ENCODE results near the gene ZFAND3. TPM values are rescaled to one million over a fixed set of nuclear protein-coding genes. Genes with fewer than 3 reads are reported as not detected.
"Not testable (repeated sequence)": the region's sequence is repeated elsewhere in the genome, so short reads cannot be mapped to it uniquely, and the experiment has no call there.

ZFAND3 gene
- polyA plus RNA-seq, 4 donors, result 35.9 to 80.4 (median 40.9) TPM

DNA sequence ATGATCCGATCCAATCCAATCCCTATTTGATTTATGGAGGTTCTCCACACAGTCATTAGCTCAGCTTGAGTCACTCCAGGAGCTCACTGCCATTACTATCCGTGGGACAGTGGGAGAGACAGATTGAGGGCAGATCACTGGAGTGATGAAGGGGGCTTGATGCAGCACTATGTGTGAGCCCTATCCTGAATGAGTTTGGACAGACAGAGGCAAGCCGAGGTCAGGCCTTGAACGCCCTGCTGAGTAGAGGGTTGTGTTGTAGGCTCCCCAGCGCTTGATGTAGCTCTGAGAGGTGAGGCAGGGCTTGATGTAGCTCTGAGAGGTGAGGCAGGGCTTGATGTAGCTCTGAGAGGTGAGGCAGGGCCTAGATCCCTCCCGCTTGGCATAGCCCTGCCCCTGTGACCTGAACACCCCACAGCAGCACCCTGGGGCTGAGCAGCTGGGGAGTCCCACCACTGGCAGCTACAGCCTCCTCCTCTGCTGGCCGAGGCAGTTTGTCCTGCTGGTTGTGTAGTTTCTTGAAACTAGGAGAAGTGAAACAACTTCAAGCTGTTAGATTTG lies 58.7 kb downstream of the ZFAND3 start:
- no peaks in the 10 kb centered on the region for H3K9me3 ChIP-seq (ENCODE audit: control insufficient read depth in 2 of 2, insufficient read depth in 1 of 2, low read depth in 1 of 2, low read length in 1 of 2)
- no peaks in the 10 kb centered on the region for H3K36me3 ChIP-seq (ENCODE audit: control insufficient read depth in 3 of 3, insufficient read depth in 2 of 3, low read depth in 1 of 3, low read length in 3 of 3)
- H3K27me3 ChIP-seq (ENCODE audit: control insufficient read depth in 3 of 3, insufficient read depth in 3 of 3, low read length in 3 of 3), result no peaks in the 10 kb centered on the region
- DNase-seq, result no peak
- peak overlapping the region in 1 of 3 donors; percentile 10 for H3K27ac ChIP-seq (ENCODE audit: low read depth in 1 of 3, low read length in 2 of 3)
- peaks cover 0 to 2% (median 0%) of the 10 kb centered on the region in 3 donors for H3K4me1 ChIP-seq (ENCODE audit: control insufficient read depth in 3 of 3, insufficient read depth in 2 of 3, low read depth in 1 of 3, low read length in 2 of 3)
- no peak overlapping the region for H3K4me3 ChIP-seq (ENCODE audit: low read depth in 1 of 3, low read length in 3 of 3)
- WGBS, 3 donors, result 75 to 91% (median 87%) methylated on average over 7 of the region's 7 CpGs
- no peak for FAIRE-seq

DNA sequence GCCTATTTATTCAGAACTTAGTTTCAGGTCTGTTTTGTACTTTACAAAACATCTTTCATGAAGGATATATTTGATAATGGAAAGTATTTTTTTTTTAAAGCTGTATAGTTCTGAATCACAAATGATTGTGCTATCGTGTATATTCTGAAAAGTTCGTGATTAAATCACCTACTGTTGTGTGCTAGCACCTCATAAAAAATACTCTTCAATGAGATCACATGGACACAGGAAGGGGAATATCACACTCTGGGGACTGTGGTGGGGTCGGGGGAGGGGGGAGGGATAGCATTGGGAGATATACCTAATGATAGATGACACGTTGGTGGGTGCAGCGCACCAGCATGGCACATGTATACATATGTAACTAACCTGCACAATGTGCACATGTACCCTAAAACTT lies 61.1 kb downstream of the ZFAND3 start:
- FAIRE-seq; H3K27ac ChIP-seq (ENCODE audit: low read depth in 1 of 3, low read length in 2 of 3); H3K9me3 ChIP-seq (ENCODE audit: control insufficient read depth in 2 of 2, insufficient read depth in 1 of 2, low read depth in 1 of 2, low read length in 1 of 2); DNase-seq; H3K4me3 ChIP-seq (ENCODE audit: low read depth in 1 of 3, low read length in 3 of 3); H3K4me1 ChIP-seq (ENCODE audit: control insufficient read depth in 3 of 3, insufficient read depth in 2 of 3, low read depth in 1 of 3, low read length in 2 of 3); H3K36me3 ChIP-seq (ENCODE audit: control insufficient read depth in 3 of 3, insufficient read depth in 2 of 3, low read depth in 1 of 3, low read length in 3 of 3); H3K27me3 ChIP-seq (ENCODE audit: control insufficient read depth in 3 of 3, insufficient read depth in 3 of 3, low read length in 3 of 3): not testable (repeated sequence)
- 76 to 83% (median 79%) methylated on average over 2 to 3 of the region's 5 CpGs for WGBS, 3 donors

DNA sequence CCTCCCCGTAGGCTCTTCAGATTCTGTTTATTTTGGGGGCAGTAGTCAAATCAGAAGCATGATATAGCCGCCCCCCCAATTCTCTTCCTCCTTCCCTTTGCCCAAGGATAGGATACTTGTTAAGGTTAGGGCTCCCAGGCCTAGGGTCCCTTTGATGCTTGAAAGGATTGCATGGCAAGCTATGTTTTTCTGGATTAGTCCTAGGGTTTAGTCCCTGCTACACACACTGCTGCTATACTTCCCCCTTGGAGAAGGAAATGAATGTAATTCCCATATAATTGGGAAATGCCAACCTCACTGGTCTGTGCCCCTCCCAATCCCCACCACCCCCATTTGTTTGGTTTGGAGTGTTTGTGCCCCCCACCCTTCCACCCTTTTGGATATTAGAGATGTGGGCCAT lies 62.8 kb downstream of the ZFAND3 start:
- no peaks in the 10 kb centered on the region for H3K27me3 ChIP-seq (ENCODE audit: control insufficient read depth in 3 of 3, insufficient read depth in 3 of 3, low read length in 3 of 3)
- peaks cover 0 to 2% (median 0%) of the 10 kb centered on the region in 3 donors for H3K4me1 ChIP-seq (ENCODE audit: control insufficient read depth in 3 of 3, insufficient read depth in 2 of 3, low read depth in 1 of 3, low read length in 2 of 3)
- DNase-seq, result no peak
- H3K27ac ChIP-seq (ENCODE audit: low read depth in 1 of 3, low read length in 2 of 3), result no peak overlapping the region
- H3K9me3 ChIP-seq (ENCODE audit: control insufficient read depth in 2 of 2, insufficient read depth in 1 of 2, low read depth in 1 of 2, low read length in 1 of 2), result no peaks in the 10 kb centered on the region
- no peaks in the 10 kb centered on the region for H3K36me3 ChIP-seq (ENCODE audit: control insufficient read depth in 3 of 3, insufficient read depth in 2 of 3, low read depth in 1 of 3, low read length in 3 of 3)
- FAIRE-seq, result no peak
- 87 to 100% (median 91%) methylated on average over 2 of the region's 2 CpGs for WGBS, 3 donors
- no peak overlapping the region for H3K4me3 ChIP-seq (ENCODE audit: low read depth in 1 of 3, low read length in 3 of 3)

DNA sequence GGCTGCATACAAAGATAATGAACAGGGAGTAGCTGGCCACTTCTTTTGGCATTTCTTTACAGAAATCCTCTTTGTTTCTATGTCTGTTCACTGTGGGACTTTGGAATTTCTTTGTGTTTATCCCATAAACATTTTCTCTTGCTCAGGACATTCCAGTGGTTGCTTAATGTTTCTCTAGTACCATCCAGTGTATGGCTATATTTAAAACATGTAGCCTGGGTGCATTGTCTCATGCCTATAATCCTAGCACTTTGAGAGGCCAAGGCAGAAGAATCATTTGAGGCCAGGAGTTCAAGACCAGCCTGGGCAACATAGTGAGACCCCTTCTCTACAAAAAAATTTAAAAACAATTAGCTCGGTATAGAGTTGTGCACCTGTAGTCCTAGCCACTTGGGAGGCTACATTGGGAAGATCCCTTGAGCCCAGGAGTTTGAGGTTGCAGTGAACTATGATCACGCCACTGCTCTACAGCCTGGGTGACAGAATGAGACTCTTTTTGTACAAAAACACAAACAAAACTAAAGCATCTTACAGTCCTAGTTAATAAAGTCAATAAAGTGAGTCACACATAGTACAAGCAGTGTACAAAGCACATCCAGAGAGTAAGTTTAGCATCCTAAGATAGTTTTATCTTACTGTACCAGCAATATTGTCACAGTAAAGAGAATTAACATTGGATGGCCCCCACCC lies 63.3 kb downstream of the ZFAND3 start:
- no peak overlapping the region for H3K27ac ChIP-seq (ENCODE audit: low read depth in 1 of 3, low read length in 2 of 3)
- H3K4me3 ChIP-seq (ENCODE audit: low read depth in 1 of 3, low read length in 3 of 3), result no peak overlapping the region
- H3K4me1 ChIP-seq (ENCODE audit: control insufficient read depth in 3 of 3, insufficient read depth in 2 of 3, low read depth in 1 of 3, low read length in 2 of 3), result peaks cover 0 to 2% (median 0%) of the 10 kb centered on the region in 3 donors
- no peaks in the 10 kb centered on the region for H3K27me3 ChIP-seq (ENCODE audit: control insufficient read depth in 3 of 3, insufficient read depth in 3 of 3, low read length in 3 of 3)
- H3K36me3 ChIP-seq (ENCODE audit: control insufficient read depth in 3 of 3, insufficient read depth in 2 of 3, low read depth in 1 of 3, low read length in 3 of 3), result no peaks in the 10 kb centered on the region
- H3K9me3 ChIP-seq (ENCODE audit: control insufficient read depth in 2 of 2, insufficient read depth in 1 of 2, low read depth in 1 of 2, low read length in 1 of 2), result no peaks in the 10 kb centered on the region
- DNase-seq, result peak in 1 of 2 donors; percentile 14
- WGBS, 3 donors, result 96 to 98% (median 98%) methylated on average over 2 of the region's 2 CpGs
- no peak for FAIRE-seq

DNA sequence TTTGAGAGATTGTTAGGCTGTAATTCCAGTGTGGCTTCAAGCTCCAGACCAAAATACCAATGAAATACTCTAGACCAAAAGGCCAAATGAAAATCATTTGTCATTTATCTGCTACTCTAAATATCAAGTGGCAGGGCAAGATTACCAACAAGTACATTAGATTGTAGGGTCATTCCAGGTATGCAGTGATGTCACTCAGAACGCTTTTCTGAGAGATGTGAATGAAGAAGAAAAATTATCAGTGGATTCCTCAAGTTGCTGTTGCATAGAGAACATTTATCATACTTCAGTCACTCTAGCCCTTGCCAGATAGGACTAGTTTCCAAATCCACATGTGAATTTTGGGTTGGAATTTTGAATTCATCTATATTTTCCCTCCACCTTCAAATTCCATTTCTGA lies 65.0 kb downstream of the ZFAND3 start:
- 93 to 100% (median 100%) methylated on average over 1 of the region's 1 CpG for WGBS, 3 donors
- no peaks in the 10 kb centered on the region for H3K9me3 ChIP-seq (ENCODE audit: control insufficient read depth in 2 of 2, insufficient read depth in 1 of 2, low read depth in 1 of 2, low read length in 1 of 2)
- H3K4me1 ChIP-seq (ENCODE audit: control insufficient read depth in 3 of 3, insufficient read depth in 2 of 3, low read depth in 1 of 3, low read length in 2 of 3), result peaks cover 0 to 2% (median 0%) of the 10 kb centered on the region in 3 donors
- H3K27ac ChIP-seq (ENCODE audit: low read depth in 1 of 3, low read length in 2 of 3), result no peak overlapping the region
- FAIRE-seq (no peak), DNase-seq (no peak)
- no peaks in the 10 kb centered on the region for H3K27me3 ChIP-seq (ENCODE audit: control insufficient read depth in 3 of 3, insufficient read depth in 3 of 3, low read length in 3 of 3)
- no peak overlapping the region for H3K4me3 ChIP-seq (ENCODE audit: low read depth in 1 of 3, low read length in 3 of 3)
- H3K36me3 ChIP-seq (ENCODE audit: control insufficient read depth in 3 of 3, insufficient read depth in 2 of 3, low read depth in 1 of 3, low read length in 3 of 3), result no peaks in the 10 kb centered on the region

DNA sequence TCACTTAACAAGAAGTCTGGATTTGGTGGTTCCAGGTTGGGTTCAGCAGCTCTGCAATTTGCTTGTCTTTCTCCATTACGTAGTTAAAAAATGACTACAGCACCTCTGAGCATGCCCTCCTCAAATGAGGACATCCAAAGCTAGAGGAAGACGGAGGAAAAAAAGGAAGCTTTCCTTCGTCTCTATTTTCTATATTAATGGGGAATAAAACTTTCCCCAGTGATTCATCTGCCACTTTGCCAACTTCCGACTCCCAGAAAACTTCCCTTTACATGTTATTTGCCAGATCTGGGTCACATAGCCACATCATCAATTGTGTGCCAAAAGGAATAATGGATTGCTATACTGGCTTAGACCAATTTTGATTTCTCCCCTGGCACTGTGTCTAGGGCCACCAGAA lies 69.5 kb downstream of the ZFAND3 start:
- Histone ChIP-seq H3K36me3 (ENCODE audit: control insufficient read depth in 3 of 3, insufficient read depth in 2 of 3, low read depth in 1 of 3, low read length in 3 of 3) (peaks cover 0 to 7% (median 0%) of the 10 kb centered on the region in 3 donors), H3K4me1 (ENCODE audit: control insufficient read depth in 3 of 3, insufficient read depth in 2 of 3, low read depth in 1 of 3, low read length in 2 of 3) (no peaks in the 10 kb centered on the region), H3K9me3 (ENCODE audit: control insufficient read depth in 2 of 2, insufficient read depth in 1 of 2, low read depth in 1 of 2, low read length in 1 of 2) (peaks cover 0 to 5% of the 10 kb centered on the region in 2 donors), H3K27me3 (ENCODE audit: control insufficient read depth in 3 of 3, insufficient read depth in 3 of 3, low read length in 3 of 3) (no peaks in the 10 kb centered on the region), H3K27ac (ENCODE audit: low read depth in 1 of 3, low read length in 2 of 3) (no peak overlapping the region), H3K4me3 (ENCODE audit: low read depth in 1 of 3, low read length in 3 of 3) (no peak overlapping the region)
- WGBS, 3 donors, result 72 to 87% (median 79%) methylated on average over 4 of the region's 4 CpGs
- no peak for DNase-seq
- no peak for FAIRE-seq

DNA sequence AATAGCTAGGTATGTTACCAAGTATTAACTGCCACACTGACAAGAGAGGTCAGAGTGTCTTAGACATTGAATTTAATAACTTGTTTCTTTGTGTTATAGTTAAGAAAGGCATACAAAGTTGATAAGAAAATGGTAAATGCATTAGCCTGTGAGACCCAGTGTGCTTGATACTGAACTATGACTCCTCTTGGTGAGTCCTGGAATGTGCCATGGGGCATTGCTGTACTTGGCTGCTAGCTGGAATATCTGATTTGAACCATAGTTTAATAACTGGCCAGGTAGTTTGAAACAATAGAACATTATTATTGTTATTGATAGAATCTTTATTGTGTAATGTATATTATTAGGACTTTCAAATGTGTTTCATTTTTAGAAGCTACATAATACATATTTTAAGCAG lies 70.0 kb downstream of the ZFAND3 start:
- FAIRE-seq (no peak), DNase-seq (no peak)
- peaks cover 0 to 8% of the 10 kb centered on the region in 2 donors for H3K9me3 ChIP-seq (ENCODE audit: control insufficient read depth in 2 of 2, insufficient read depth in 1 of 2, low read depth in 1 of 2, low read length in 1 of 2)
- H3K27me3 ChIP-seq (ENCODE audit: control insufficient read depth in 3 of 3, insufficient read depth in 3 of 3, low read length in 3 of 3), result no peaks in the 10 kb centered on the region
- no peak overlapping the region for H3K27ac ChIP-seq (ENCODE audit: low read depth in 1 of 3, low read length in 2 of 3)
- peaks cover 0 to 9% (median 0%) of the 10 kb centered on the region in 3 donors for H3K36me3 ChIP-seq (ENCODE audit: control insufficient read depth in 3 of 3, insufficient read depth in 2 of 3, low read depth in 1 of 3, low read length in 3 of 3)
- no peaks in the 10 kb centered on the region for H3K4me1 ChIP-seq (ENCODE audit: control insufficient read depth in 3 of 3, insufficient read depth in 2 of 3, low read depth in 1 of 3, low read length in 2 of 3)
- H3K4me3 ChIP-seq (ENCODE audit: low read depth in 1 of 3, low read length in 3 of 3), result no peak overlapping the region

DNA sequence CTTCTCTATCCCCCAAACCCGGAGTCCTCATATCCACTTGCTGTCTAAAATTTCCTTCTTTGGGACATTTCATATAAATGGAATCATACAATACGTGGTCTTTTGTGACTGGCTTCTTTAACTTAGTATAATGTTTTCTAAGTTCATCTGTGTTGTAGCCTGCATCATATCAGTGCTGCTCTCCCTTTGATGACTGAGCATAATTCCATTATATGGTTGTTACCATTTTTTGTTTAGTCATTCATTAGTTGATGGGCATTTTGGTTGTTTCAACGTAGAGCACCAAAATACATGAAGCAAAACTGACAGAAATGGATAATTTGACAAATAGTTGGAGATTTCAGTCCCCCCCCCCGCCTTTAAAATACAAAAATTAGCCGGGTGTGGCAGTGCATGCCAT lies 71.5 kb downstream of the ZFAND3 start:
- H3K4me3 ChIP-seq (ENCODE audit: low read depth in 1 of 3, low read length in 3 of 3), result no peak overlapping the region
- H3K36me3 ChIP-seq (ENCODE audit: control insufficient read depth in 3 of 3, insufficient read depth in 2 of 3, low read depth in 1 of 3, low read length in 3 of 3), result peaks cover 0 to 9% (median 0%) of the 10 kb centered on the region in 3 donors
- H3K9me3 ChIP-seq (ENCODE audit: control insufficient read depth in 2 of 2, insufficient read depth in 1 of 2, low read depth in 1 of 2, low read length in 1 of 2), result peaks cover 0 to 9% of the 10 kb centered on the region in 2 donors
- WGBS, 3 donors, result 87 to 93% (median 93%) methylated on average over 5 of the region's 5 CpGs
- H3K27me3 ChIP-seq (ENCODE audit: control insufficient read depth in 3 of 3, insufficient read depth in 3 of 3, low read length in 3 of 3), result no peaks in the 10 kb centered on the region
- DNase-seq (no peak), FAIRE-seq (no peak)
- no peaks in the 10 kb centered on the region for H3K4me1 ChIP-seq (ENCODE audit: control insufficient read depth in 3 of 3, insufficient read depth in 2 of 3, low read depth in 1 of 3, low read length in 2 of 3)
- H3K27ac ChIP-seq (ENCODE audit: low read depth in 1 of 3, low read length in 2 of 3), result no peak overlapping the region
